ENCODE results near the gene RFNG. TPM values are rescaled to one million over a fixed set of nuclear protein-coding genes. Genes with fewer than 3 reads are reported as not detected.

The RFNG gene
- polyA plus RNA-seq, 1 donor (not counting 4 experiments of a cell fraction or from before 2014, with no cell fraction given), result 10.2 TPM

GRCh38 chr17:82080048-82080788 is 28.6 kb upstream of the RFNG start:
- Histone ChIP-seq H3K36me3 (ENCODE audit: control insufficient read depth in 2 of 2, extremely low read depth in 1 of 2, insufficient read depth in 2 of 2, low read length in 2 of 2) (peaks cover 49 to 52% of the 10 kb centered on the region in 2 experiments), H3K27me3 (ENCODE audit: control insufficient read depth, extremely low read depth, insufficient read depth, low read length) (no peaks in the 10 kb centered on the region), H3K4me1 (ENCODE audit: control insufficient read depth, extremely low read depth, insufficient read depth, low read length) (no peaks in the 10 kb centered on the region), H3K9ac (ENCODE audit: control insufficient read depth, extremely low read depth, insufficient read depth, low read length) (no peak overlapping the region), H3K9me3 (ENCODE audit: control insufficient read depth, low read depth, low read length) (no peaks in the 10 kb centered on the region), H3K79me2 (ENCODE audit: control insufficient read depth, insufficient read depth, low read length) (peaks cover 3% of the 10 kb centered on the region), H4K20me1 (ENCODE audit: control insufficient read depth, extremely low read depth, insufficient read depth, low read length) (peaks cover 24% of the 10 kb centered on the region), H2AFZ (ENCODE audit: control insufficient read depth, low read length) (no peak overlapping the region), H3K9me1 (ENCODE audit: control insufficient read depth, extremely low read depth, insufficient read depth, low read length) (no peaks in the 10 kb centered on the region), H3K27ac (ENCODE audit: control insufficient read depth, insufficient read depth, low read length) (no peak overlapping the region), H3K4me2 (ENCODE audit: control insufficient read depth, extremely low read depth, insufficient read depth, low read depth, low read length) (no peak overlapping the region), H3K4me3 (ENCODE audit: control insufficient read depth in 2 of 3, extremely low read depth in 1 of 3, insufficient read depth in 2 of 3, low read depth in 1 of 3, low read length in 3 of 3) (no peak overlapping the region)
- FAIRE-seq (no peak), DNase-seq (ENCODE audit: low read depth, low spot score) (no peak)
- dilution Hi-C loops (cut with MboI; ENCODE audit: extremely low pct_ligation_motif_present, low sequenced_read_pairs), result no loop called here
- TF ChIP-seq EZH2 (IDR thresholded peaks at IDR 0.05; ENCODE audit: low read length), result no peak
- TF ChIP-seq CTCF (optimal IDR thresholded peaks at IDR 0.05 in 1 of 3, IDR thresholded peaks at IDR 0.05 in 1 of 3, conservative IDR thresholded peaks at IDR 0.05 in 1 of 3; ENCODE audit: extremely low read depth in 1 of 3, insufficient read depth in 2 of 3, low read length in 3 of 3), result no peak

DNA sequence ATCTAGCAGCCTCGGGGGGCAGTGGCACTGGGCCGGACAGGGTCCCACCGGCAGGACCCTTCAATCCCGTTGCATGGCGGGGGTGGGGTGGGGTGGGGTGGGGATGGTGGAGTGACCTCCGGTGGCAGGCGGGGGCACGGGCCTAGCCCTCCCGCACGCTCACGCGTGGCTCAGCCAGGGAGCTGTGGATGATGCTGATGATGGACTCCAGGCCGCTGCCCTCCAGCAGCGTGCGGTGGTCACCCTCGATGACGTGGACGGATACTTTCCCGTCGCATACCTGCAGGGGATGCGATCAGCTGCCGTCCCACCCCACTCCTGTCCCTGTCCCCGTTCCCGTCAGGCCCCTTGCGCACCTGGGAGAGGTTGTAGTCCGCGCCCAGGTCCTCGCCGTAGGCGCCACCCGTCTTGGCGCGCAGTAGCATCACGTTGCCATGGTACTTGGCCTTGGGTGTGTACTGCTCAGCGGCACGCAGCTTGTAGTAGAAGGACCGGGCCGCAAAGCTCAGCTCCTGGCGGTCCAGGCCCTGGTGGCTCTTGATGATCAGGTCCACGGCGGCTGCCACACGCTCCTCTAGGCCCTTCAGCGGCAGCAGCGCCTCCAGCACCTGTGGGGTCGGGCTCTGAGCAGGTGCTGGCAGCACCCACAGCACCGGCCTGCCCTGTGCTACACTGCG is 27.5 kb upstream of the RFNG start:
- dilution Hi-C loops (cut with MboI; ENCODE audit: extremely low pct_ligation_motif_present, low sequenced_read_pairs), result no loop called here
- FAIRE-seq, result no peak
- peaks cover 3% of the 10 kb centered on the region for H3K79me2 ChIP-seq (ENCODE audit: control insufficient read depth, insufficient read depth, low read length)
- H3K9me1 ChIP-seq (ENCODE audit: control insufficient read depth, extremely low read depth, insufficient read depth, low read length), result no peaks in the 10 kb centered on the region
- H3K36me3 ChIP-seq (ENCODE audit: control insufficient read depth in 2 of 2, extremely low read depth in 1 of 2, insufficient read depth in 2 of 2, low read length in 2 of 2), result peaks cover 44% of the 10 kb centered on the region in 2 experiments
- DNase-seq (ENCODE audit: low read depth, low spot score), result no peak
- no peak overlapping the region for H3K4me3 ChIP-seq (ENCODE audit: control insufficient read depth in 2 of 3, extremely low read depth in 1 of 3, insufficient read depth in 2 of 3, low read depth in 1 of 3, low read length in 3 of 3)
- H2AFZ ChIP-seq (ENCODE audit: control insufficient read depth, low read length), result no peak overlapping the region
- no peak overlapping the region for H3K9ac ChIP-seq (ENCODE audit: control insufficient read depth, extremely low read depth, insufficient read depth, low read length)
- H3K4me2 ChIP-seq (ENCODE audit: control insufficient read depth, extremely low read depth, insufficient read depth, low read depth, low read length), result no peak overlapping the region
- no peak overlapping the region for H3K27ac ChIP-seq (ENCODE audit: control insufficient read depth, insufficient read depth, low read length)
- peaks cover 22% of the 10 kb centered on the region for H4K20me1 ChIP-seq (ENCODE audit: control insufficient read depth, extremely low read depth, insufficient read depth, low read length)
- H3K4me1 ChIP-seq (ENCODE audit: control insufficient read depth, extremely low read depth, insufficient read depth, low read length), result no peaks in the 10 kb centered on the region
- H3K9me3 ChIP-seq (ENCODE audit: control insufficient read depth, low read depth, low read length), result no peaks in the 10 kb centered on the region
- no peak for TF ChIP-seq CTCF (optimal IDR thresholded peaks at IDR 0.05 in 1 of 3, IDR thresholded peaks at IDR 0.05 in 1 of 3, conservative IDR thresholded peaks at IDR 0.05 in 1 of 3; ENCODE audit: extremely low read depth in 1 of 3, insufficient read depth in 2 of 3, low read length in 3 of 3)
- TF ChIP-seq EZH2 (IDR thresholded peaks at IDR 0.05; ENCODE audit: low read length), result no peak
- H3K27me3 ChIP-seq (ENCODE audit: control insufficient read depth, extremely low read depth, insufficient read depth, low read length), result no peaks in the 10 kb centered on the region

Measured in keratinocyte (primary cell).